Measurements from ENCODE around the gene NQO2.

DNA sequence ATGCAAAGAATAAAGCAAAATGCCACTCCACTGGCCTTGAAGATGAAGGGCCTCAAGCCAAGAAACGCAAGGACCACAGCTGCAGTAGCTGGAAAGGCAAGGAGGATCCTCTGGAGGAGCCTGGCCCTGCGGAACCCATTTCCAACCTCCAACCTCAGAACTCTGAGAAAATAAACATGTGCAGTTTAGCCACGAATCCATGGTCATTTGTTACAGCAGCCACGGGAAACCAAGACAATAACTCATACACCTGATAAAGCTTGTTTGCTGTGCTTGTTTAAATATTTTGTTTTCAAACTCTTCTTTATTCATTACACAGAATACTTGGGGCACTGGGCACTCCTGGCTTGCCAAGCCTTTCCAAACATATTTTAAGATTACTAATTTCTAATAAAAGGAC is 38.8 kb upstream of the NQO2 start:
- TF ChIP-seq CTCF (IDR thresholded peaks at IDR 0.05) (no peak), POLR2A (IDR thresholded peaks at IDR 0.05) (no peak), EP300 (IDR thresholded peaks at IDR 0.05) (no peak)
